Suprapubic skin (tissue), 4 donors: ENCODE measurements around the gene RTCA. TPM values are rescaled to one million over a fixed set of nuclear protein-coding genes. Genes with fewer than 3 reads are reported as not detected.
"Not testable (repeated sequence)": the region's sequence is repeated elsewhere in the genome, so short reads cannot be mapped to it uniquely, and the experiment has no call there.

ENCODE experiments used
- DNase-seq, 2 donors: peaks; one replicate each; pipeline ENCODE4 v3.0.0-alpha.2; 2019; ENCODE audit warnings: low spot score in 2 of 2
- H3K27ac ChIP-seq: fragments of 200-600 bp; sonication (generic); one replicate; pipeline ENCODE4 v1.5.1; 2019
- H3K27me3 ChIP-seq: fragments of 200-600 bp; sonication (generic); one replicate; pipeline ENCODE4 v1.5.1; 2019
- H3K36me3 ChIP-seq: fragments of 200-600 bp; sonication (generic); one replicate; pipeline ENCODE4 v1.5.1; 2019
- H3K4me1 ChIP-seq: fragments of 200-600 bp; sonication (generic); one replicate; pipeline ENCODE4 v1.5.1; 2019
- H3K4me3 ChIP-seq: fragments of 200-600 bp; sonication (generic); one replicate; pipeline ENCODE4 v1.5.1; 2019; ENCODE audit warnings: mild to moderate bottlenecking
- H3K9me3 ChIP-seq: fragments of 200-600 bp; sonication (generic); one replicate; pipeline ENCODE4 v1.5.1; 2019
- CTCF ChIP-seq, 2 donors: fragments of 200-600 bp in 1 of 2; fragments of 450-650 bp in 1 of 2; sonication (generic) in 1 of 2; IDR thresholded peaks; one replicate each; pipeline ENCODE4 v1.5.1; 2016 to 2019; ENCODE audit warnings: antibody characterized with exemption in 2 of 2, mild to moderate bottlenecking in 1 of 2, moderate library complexity in 1 of 2
- EP300 ChIP-seq: sonication (generic); formaldehyde crosslinking; IDR thresholded peaks from one replicate; pipeline ENCODE4 v1.6.1; 2017; ENCODE audit warnings: antibody characterized with exemption
- POLR2A ChIP-seq, 2 donors: fragments of 450-650 bp; IDR thresholded peaks; one replicate each; pipeline ENCODE4 v1.6.1; 2017; ENCODE audit warnings: antibody characterized with exemption in 2 of 2, mild to moderate bottlenecking in 2 of 2, moderate library complexity in 2 of 2
- POLR2AphosphoS5 ChIP-seq, 3 donors: sonication (generic); formaldehyde crosslinking; IDR thresholded peaks; one replicate each; pipeline ENCODE4 v1.6.1; 2017; ENCODE audit warnings: antibody characterized with exemption in 3 of 3
- WGBS: methylation state at CpG from one replicate; pipeline ENCODE4 v1.1.5; 2018; 5-methylcytosine and 5-hydroxymethylcytosine counted together
- total RNA-seq, 4 donors: library from RNA; depleted of rRNA; stranded (reverse); fragments of >200 nt; gene quantifications; one replicate each; pipeline ENCODE4 v1.1.0, GENCODE V29; 2016

The RTCA gene
- total RNA-seq, 4 donors from 2014 or later = 8.4 to 21.6 (median 14.5) TPM

DNA sequence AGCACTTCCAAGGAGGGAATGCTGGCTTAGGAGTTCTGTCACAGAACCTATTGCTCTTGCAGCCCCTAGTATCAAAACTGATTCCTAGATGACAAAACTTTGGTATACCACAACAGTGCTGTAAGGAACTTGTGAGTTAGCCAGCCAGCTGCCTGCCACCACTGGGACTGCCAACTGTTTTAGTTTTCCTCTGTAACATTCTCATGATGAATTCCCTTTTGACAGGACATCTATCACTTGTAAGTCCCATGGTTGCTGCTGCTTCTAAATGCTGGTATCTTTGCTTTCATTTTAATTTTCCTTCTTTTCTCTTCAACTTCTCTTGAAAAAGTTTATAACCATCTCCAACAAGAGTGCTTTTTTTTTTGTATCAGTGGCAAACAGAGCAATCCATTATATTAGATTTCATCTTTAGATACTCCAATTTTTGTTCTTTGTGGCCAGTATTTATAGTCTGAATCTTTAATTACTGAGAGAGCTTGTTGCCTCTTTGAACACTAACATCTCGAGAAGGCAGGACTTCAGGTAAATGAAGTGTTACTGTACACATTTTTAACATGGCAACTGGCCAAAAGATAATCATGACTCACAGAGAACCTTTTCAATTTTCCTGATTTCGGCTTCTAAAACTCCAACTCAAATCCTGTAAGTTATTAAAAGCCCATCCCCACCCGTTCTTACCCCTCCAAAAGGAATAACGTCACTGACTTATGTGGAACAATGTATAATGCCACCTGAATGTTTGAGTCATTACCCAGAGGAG, 36.2 kb upstream of the RTCA start:
- H3K27ac ChIP-seq = no peak overlapping the region
- 50% methylated on average over 4 of the region's 4 CpGs for WGBS
- TF ChIP-seq CTCF (IDR thresholded peaks at IDR 0.05) = no peak
- TF ChIP-seq POLR2AphosphoS5 (IDR thresholded peaks at IDR 0.05) = no peak
- TF ChIP-seq POLR2A (IDR thresholded peaks at IDR 0.05) = no peak
- TF ChIP-seq EP300 = no peak
- no peak overlapping the region for H3K4me3 ChIP-seq
- DNase-seq = no peak
- no peaks in the 10 kb centered on the region for H3K4me1 ChIP-seq
- H3K36me3 ChIP-seq = peaks cover 30% of the 10 kb centered on the region
- H3K9me3 ChIP-seq = no peaks in the 10 kb centered on the region
- H3K27me3 ChIP-seq = no peaks in the 10 kb centered on the region

GRCh38 chr1:100230765-100231164, 35.3 kb upstream of the RTCA start:
- no peak overlapping the region for H3K4me3 ChIP-seq
- no peaks in the 10 kb centered on the region for H3K9me3 ChIP-seq
- peaks cover 30% of the 10 kb centered on the region for H3K36me3 ChIP-seq
- no peaks in the 10 kb centered on the region for H3K27me3 ChIP-seq
- WGBS = 78% methylated on average over 2 of the region's 2 CpGs
- H3K27ac ChIP-seq = no peak overlapping the region
- no peak for DNase-seq
- H3K4me1 ChIP-seq = no peaks in the 10 kb centered on the region
- TF ChIP-seq EP300 = no peak
- TF ChIP-seq CTCF (IDR thresholded peaks at IDR 0.05) = no peak
- TF ChIP-seq POLR2A (IDR thresholded peaks at IDR 0.05) = no peak
- TF ChIP-seq POLR2AphosphoS5 (IDR thresholded peaks at IDR 0.05) = no peak

DNA sequence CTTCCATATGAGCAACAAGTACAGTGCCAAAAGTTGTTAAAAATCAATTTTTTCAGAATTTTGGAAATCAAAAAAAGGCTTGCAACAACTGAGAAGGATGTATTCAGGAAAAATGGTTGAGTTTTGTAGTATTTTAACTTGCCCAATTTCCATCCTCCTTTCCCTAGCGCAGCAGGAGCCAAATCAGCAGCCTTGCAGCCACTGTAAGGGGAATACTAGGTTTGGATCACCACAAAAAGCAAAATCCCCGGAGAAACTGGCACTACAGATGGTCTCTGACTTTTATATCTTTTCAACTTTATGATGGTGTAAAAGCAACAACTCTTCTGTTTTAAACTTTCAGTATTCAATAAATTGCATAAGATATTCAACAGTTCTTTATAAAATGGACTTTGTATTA, 34.3 kb upstream of the RTCA start:
- WGBS = 82% methylated on average over 2 of the region's 2 CpGs
- H3K27ac ChIP-seq = no peak overlapping the region
- TF ChIP-seq POLR2A (IDR thresholded peaks at IDR 0.05) (no peak), POLR2AphosphoS5 (IDR thresholded peaks at IDR 0.05) (no peak), EP300 (no peak), CTCF (IDR thresholded peaks at IDR 0.05) (no peak)
- peaks cover 30% of the 10 kb centered on the region for H3K36me3 ChIP-seq
- H3K9me3 ChIP-seq = no peaks in the 10 kb centered on the region
- no peak overlapping the region for H3K4me3 ChIP-seq
- DNase-seq = no peak
- no peaks in the 10 kb centered on the region for H3K4me1 ChIP-seq
- H3K27me3 ChIP-seq = no peaks in the 10 kb centered on the region

GRCh38 chr1:100232156-100232555, 33.9 kb upstream of the RTCA start:
- TF ChIP-seq POLR2AphosphoS5 (IDR thresholded peaks at IDR 0.05) (no peak), EP300 (no peak), POLR2A (IDR thresholded peaks at IDR 0.05) (no peak), CTCF (IDR thresholded peaks at IDR 0.05) (no peak)
- no peak overlapping the region for H3K27ac ChIP-seq
- no peaks in the 10 kb centered on the region for H3K9me3 ChIP-seq
- WGBS = 96% methylated on average over 1 of the region's 1 CpG
- H3K4me1 ChIP-seq = no peaks in the 10 kb centered on the region
- no peak overlapping the region for H3K4me3 ChIP-seq
- no peaks in the 10 kb centered on the region for H3K27me3 ChIP-seq
- H3K36me3 ChIP-seq = peaks cover 34% of the 10 kb centered on the region
- DNase-seq = no peak

GRCh38 chr1:100233566-100233965, 32.5 kb upstream of the RTCA start:
- H3K36me3 ChIP-seq = peaks cover 36% of the 10 kb centered on the region
- not testable (repeated sequence) for H3K27me3 ChIP-seq, H3K4me1 ChIP-seq, H3K9me3 ChIP-seq, DNase-seq, H3K4me3 ChIP-seq, H3K27ac ChIP-seq
- 63% methylated on average over 4 of the region's 4 CpGs for WGBS

DNA sequence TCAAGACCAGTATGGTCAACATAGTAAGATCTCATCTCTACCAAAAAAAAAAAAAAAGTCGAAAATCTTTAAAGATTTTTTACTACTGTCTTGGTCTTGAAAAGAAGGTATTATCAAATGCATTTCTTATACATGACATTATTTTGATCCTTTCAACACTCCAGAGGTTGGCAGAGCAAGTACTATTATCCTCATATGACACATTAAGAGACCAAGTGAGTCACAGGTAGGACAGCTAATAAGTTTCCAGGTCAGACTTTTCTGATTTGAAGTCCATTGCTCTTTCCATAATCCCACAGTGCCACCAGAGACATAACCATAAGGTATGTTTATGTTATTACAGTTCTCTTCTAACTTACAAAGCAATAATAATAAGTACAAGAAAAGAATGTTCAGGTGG, 31.6 kb upstream of the RTCA start:
- H3K4me3 ChIP-seq = no peak overlapping the region
- WGBS = 89% methylated on average over 1 of the region's 1 CpG
- H3K27ac ChIP-seq = no peak overlapping the region
- H3K4me1 ChIP-seq = no peaks in the 10 kb centered on the region
- TF ChIP-seq CTCF (IDR thresholded peaks at IDR 0.05) (no peak), POLR2AphosphoS5 (IDR thresholded peaks at IDR 0.05) (no peak), POLR2A (IDR thresholded peaks at IDR 0.05) (no peak), EP300 (no peak)
- no peaks in the 10 kb centered on the region for H3K9me3 ChIP-seq
- H3K27me3 ChIP-seq = no peaks in the 10 kb centered on the region
- peaks cover 32% of the 10 kb centered on the region for H3K36me3 ChIP-seq
- no peak for DNase-seq
